HG02852 (cell line): ENCODE measurements around the gene SDHAF4.
"Not testable (repeated sequence)": the region's sequence is repeated elsewhere in the genome, so short reads cannot be mapped to it uniquely, and the experiment has no call there.

Experiments used
- ATAC-seq: cut with Tn5 transposase; IDR thresholded peaks from one replicate; pipeline ENCODE4 v1.9.1; 2021; ENCODE audit warnings: mild to moderate bottlenecking, moderate library complexity; ENCODE audit not compliant: unreplicated experiment

SDHAF4 gene

GRCh38 chr6:70566751-70567382 lies at the start of gene SDHAF4:
TSS of gene SDHAF4 (plus strand) at chr6:70566930. CDS start at chr6:70566941, 11 bp downstream.
- peak; percentile 99 for ATAC-seq

GRCh38 chr6:70518723-70519122 lies 48.0 kb upstream of the SDHAF4 start:
- no peak for ATAC-seq

- no peak for ATAC-seq
These were observed 46.2 kb upstream of the SDHAF4 start for GRCh38 chr6:70520575-70520974.

- ATAC-seq, result no peak
These were observed 41.9 kb upstream of the SDHAF4 start for GRCh38 chr6:70524721-70525286.

- ATAC-seq, result no peak
These were observed 39.5 kb upstream of the SDHAF4 start for GRCh38 chr6:70527071-70527737.

GRCh38 chr6:70530023-70530422 lies 36.7 kb upstream of the SDHAF4 start:
- ATAC-seq, result no peak

- no peak for ATAC-seq
These were observed 35.6 kb upstream of the SDHAF4 start for GRCh38 chr6:70531133-70531532.

- no peak for ATAC-seq
These were observed 29.5 kb upstream of the SDHAF4 start for GRCh38 chr6:70537266-70537665.

GRCh38 chr6:70538376-70538775 lies 28.4 kb upstream of the SDHAF4 start:
- ATAC-seq, result peak; percentile 76

GRCh38 chr6:70547313-70547712 lies 19.4 kb upstream of the SDHAF4 start:
- ATAC-seq, result no peak

- no peak for ATAC-seq
These were observed 18.8 kb upstream of the SDHAF4 start for GRCh38 chr6:70547905-70548304.

- ATAC-seq, result no peak
These were observed 17.4 kb upstream of the SDHAF4 start for GRCh38 chr6:70549327-70549726.

GRCh38 chr6:70551566-70551965 lies 15.2 kb upstream of the SDHAF4 start:
- ATAC-seq, result no peak

GRCh38 chr6:70552286-70552940 lies 14.3 kb upstream of the SDHAF4 start:
- ATAC-seq, result not testable (repeated sequence)

GRCh38 chr6:70552974-70553373 lies 13.8 kb upstream of the SDHAF4 start:
- no peak for ATAC-seq

- ATAC-seq, result no peak
These were observed 8.7 kb upstream of the SDHAF4 start for GRCh38 chr6:70557998-70558397.

- not testable (repeated sequence) for ATAC-seq
These were observed 4.3 kb upstream of the SDHAF4 start for GRCh38 chr6:70562401-70562800.

- ATAC-seq, result no peak
These were observed 3.2 kb upstream of the SDHAF4 start for GRCh38 chr6:70563530-70563929.

- no peak for ATAC-seq
These were observed 7.9 kb downstream of the SDHAF4 start for GRCh38 chr6:70574643-70575042.

- no peak for ATAC-seq
These were observed 9.3 kb downstream of the SDHAF4 start for GRCh38 chr6:70575899-70576495.

GRCh38 chr6:70586114-70586513 lies 19.4 kb downstream of the SDHAF4 start:
- ATAC-seq, result peak; percentile 99
